ENCODE results near the gene ERI2. TPM values are rescaled to one million over a fixed set of nuclear protein-coding genes. Genes with fewer than 3 reads are reported as not detected.
"Not testable (repeated sequence)": the region's sequence is repeated elsewhere in the genome, so short reads cannot be mapped to it uniquely, and the experiment has no call there.

The ERI2 gene
- polyA plus RNA-seq, 10 donors: 12.9 to 21.3 (median 18.3) TPM

DNA sequence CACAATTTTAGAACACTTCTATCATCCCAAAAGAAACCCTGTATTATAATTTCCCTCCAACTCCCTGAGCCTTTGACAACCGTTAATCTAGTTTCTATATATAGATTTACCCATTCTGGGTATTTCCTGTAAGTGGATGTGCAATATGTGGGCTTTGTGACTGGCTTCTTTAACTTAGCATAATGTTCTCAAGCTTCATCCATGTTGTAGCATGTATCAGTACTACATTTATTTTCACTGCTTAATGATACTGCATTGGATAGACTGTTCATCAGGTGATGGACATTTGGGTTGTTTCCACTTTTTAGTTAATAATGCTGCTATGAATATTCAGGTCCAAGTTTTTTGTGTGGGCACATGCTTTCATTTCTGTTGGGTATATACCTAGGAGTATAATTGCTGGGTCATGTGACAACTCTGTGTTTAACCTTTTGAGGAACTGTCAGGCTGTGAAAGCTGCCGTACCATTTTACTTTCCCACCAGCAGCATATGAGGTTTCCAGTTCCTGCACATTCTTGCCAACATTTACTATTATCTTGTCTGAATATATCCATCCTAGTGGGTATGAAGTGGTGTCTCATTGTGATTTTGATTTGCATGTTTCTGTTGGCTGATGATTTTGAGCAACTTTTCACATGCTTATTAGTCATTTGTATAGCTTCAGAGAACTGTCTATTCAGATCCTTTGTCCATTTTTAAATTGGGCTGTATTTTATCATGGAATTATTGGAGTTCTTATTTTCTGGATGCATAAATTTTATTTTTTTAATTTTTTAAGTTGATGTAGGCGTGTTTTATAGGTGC is 16.5 kb upstream of the ERI2 start:
- DNase-seq: no peak

DNA sequence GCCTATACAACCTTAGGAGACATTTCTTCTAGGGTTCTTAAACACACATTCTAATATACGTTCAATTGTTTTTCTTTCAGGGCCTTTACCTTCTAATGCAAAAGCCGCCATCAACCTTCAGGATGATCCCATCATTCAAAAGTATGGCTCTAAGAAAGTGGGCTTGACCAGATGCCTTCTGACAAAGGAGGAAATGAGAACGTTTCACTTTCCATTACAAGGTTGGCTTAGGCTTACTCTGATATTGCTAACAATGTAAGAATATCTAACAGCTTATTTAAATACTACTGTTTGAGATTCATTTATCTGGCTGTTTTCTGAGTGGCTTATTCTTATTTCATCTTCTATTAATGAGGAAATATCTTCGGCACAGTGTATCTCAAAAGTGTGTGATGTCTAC is 15.4 kb upstream of the ERI2 start:
- no peak for DNase-seq

DNA sequence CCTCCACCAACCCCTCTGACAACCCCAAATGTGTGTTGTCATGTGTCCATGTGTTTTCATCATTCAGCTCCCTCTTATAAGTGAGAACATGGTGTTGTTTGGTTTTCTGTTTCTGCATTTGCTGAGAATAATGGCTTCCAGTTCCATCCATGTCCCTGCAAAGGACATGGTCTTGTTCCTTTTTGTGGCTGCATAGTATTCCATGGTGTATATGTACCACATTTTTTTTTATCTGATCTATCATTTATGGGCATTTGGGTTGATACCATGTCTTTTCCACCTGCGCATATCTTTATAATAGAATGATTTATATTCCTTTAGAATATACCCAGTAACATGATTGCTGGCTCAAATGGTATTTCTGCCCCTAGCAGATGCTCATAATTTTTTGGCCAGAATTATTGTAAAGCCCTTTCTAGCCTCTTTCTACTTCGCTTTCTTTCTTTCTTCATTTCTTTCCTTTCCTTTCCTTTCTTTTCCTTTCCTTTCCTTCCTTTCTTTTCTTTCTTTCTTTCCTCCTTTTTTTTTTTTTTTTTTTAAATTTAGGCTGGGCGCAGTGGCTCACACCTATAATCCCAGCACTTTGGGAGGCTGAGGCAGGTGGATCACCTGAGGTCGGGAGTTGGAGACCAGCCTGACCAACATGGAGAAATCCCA is 12.8 kb upstream of the ERI2 start:
- no peak for DNase-seq

GRCh38 chr16:20814784-20815183 is 8.5 kb upstream of the ERI2 start:
- DNase-seq: no peak

DNA sequence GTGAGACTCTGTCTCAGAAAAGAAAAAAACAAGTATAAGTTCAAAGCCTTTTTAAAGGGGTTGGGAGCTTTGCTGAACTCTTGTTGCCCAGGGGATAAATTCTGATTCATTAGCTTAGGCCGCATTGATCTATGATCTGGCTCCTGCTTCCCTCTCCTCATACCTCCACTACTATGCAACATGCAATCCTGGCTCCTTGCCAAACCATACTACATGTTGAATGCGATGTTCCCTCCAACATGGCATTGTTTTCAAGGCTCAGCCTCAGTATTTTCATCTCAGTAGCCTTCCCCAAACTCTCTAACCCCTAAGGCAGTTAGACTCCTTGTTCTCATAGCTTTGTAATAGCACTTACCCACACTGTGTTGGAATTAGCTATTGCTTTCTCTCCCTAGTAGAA is 6.2 kb upstream of the ERI2 start:
- no peak for DNase-seq

GRCh38 chr16:20811889-20812439 is 5.7 kb upstream of the ERI2 start:
- no peak for DNase-seq

DNA sequence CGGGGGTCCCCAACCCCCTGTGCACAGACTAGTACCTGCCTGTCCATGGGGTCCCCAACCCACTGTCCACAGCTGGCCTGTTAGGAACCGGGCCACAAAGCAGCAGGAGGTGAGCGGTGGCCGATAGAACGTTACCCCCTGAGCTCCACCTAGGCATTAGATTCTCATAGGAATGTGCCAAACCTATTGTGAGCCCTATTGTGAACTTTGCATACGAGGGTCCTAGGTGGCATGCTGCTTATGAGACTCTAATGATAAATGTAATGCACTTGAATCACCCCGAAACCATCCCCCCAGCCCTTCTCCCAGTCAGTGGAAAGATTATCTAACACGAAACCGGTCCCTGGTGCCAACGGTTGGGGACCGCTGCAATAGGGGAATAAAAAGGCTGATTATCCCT is 1.6 kb upstream of the ERI2 start:
- DNase-seq: no peak

DNA sequence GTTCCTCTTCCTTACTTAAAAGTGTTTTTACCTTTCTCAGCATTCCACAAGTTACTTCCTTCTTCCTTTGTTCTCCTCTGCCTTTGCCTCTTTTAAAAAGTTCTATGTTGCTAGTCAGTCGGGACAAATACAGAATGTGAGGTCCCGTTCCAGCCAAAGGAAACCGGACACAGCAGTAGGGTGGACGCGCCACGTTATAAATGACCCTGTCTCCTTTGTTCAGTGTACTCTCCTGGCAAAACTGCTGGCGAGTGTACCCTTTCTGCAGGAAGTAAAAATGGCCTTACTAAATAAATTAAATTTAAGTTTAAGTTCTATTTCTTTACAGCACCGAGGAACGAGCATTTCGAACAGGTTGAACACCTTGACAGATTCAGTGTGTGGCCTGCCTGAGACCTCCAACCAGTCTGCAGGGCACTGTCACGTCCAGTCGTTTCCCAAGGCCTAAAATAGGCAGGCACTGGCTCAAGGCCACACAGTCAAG is 546 bp downstream of the ERI2 start:
- DNase-seq: not testable (repeated sequence)

GRCh38 chr16:20803561-20804214 is 2.6 kb downstream of the ERI2 start:
- DNase-seq: no peak

GRCh38 chr16:20803192-20803560 is 3.1 kb downstream of the ERI2 start:
- no peak for DNase-seq

GRCh38 chr16:20801278-20801677 is 5.0 kb downstream of the ERI2 start:
- DNase-seq: no peak

- DNase-seq: peak in 1 of 3 donors; percentile 26
Observed at GRCh38 chr16:20799599-20799998, 6.7 kb downstream of the ERI2 start.

GRCh38 chr16:20798364-20798763 is 7.9 kb downstream of the ERI2 start:
- no peak for DNase-seq

GRCh38 chr16:20791923-20792612 is 14.2 kb downstream of the ERI2 start:
- DNase-seq: no peak

- no peak for DNase-seq
Observed at GRCh38 chr16:20789130-20789529, 17.1 kb downstream of the ERI2 start.

DNA sequence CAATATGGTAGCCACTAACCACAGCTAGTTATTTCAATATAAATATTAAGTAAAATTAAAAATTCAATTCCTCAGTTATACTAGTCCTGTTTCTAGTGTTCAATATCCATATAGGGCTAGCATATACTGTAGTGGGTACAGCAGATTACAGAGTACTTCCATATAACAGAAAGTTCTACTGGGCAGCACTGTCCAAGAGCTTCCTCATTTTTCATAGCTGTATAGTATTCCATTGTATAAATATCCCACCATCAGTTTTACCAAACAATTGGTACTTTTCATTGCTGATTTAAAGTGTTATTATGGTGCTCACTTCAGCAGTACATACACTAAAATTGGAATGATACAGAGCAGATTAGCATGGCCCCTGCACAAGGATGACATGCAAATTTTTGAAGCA is 22.1 kb downstream of the ERI2 start:
- no peak for DNase-seq

GRCh38 chr16:20782470-20782869 is 23.8 kb downstream of the ERI2 start:
- DNase-seq: no peak

GRCh38 chr16:20781697-20782096 is 24.6 kb downstream of the ERI2 start:
- no peak for DNase-seq

GRCh38 chr16:20774703-20775362 is 31.4 kb downstream of the ERI2 start:
- DNase-seq: peak in 2 of 3 donors; percentile 2 to 7

- no peak for DNase-seq
Observed at GRCh38 chr16:20773679-20774078, 32.6 kb downstream of the ERI2 start.

GRCh38 chr16:20768818-20769217 is 37.5 kb downstream of the ERI2 start:
- no peak for DNase-seq
